Measurements from ENCODE around the gene PAF1. TPM values are rescaled to one million over a fixed set of nuclear protein-coding genes. Genes with fewer than 3 reads are reported as not detected.

Gene PAF1
- total and polyA plus RNA-seq, 2 donors (not counting 3 experiments of a cell fraction or from before 2014, with no cell fraction given): 55.1 to 90.8 TPM

- no peak overlapping the region for H2AFZ ChIP-seq (ENCODE audit: low read depth, low read length)
- peak overlapping the region; percentile 89 for H3K27ac ChIP-seq (ENCODE audit: insufficient read depth, low read depth, low read length)
- H3K9me3 ChIP-seq (replicated peaks; ENCODE audit: control insufficient read depth, insufficient read depth, low read length): no peaks in the 10 kb centered on the region
- H3K79me2 ChIP-seq (ENCODE audit: control insufficient read depth, insufficient read depth, low read length): peaks cover under 1% of the 10 kb centered on the region
- no peak overlapping the region for H3K4me3 ChIP-seq (replicated peaks in 1 of 3; ENCODE audit: insufficient read depth in 1 of 3, low read depth in 1 of 3, low read length in 3 of 3)
- H3K9ac ChIP-seq (replicated peaks; ENCODE audit: extremely low read depth, insufficient read depth, low read length): no peak overlapping the region
- TF ChIP-seq POLR2A (IDR thresholded peaks at IDR 0.05; ENCODE audit: low read depth, low read length) (no peak), FOS (IDR thresholded peaks at IDR 0.05; ENCODE audit: borderline replicate concordance, insufficient read depth, low read length) (no peak), JUN (IDR thresholded peaks at IDR 0.05; ENCODE audit: borderline replicate concordance, insufficient read depth, insufficient read length, low read depth) (no peak), GATA2 (IDR thresholded peaks at IDR 0.05; ENCODE audit: insufficient read depth, insufficient read length, low read depth, low read length) (no peak), MYC (IDR thresholded peaks at IDR 0.05; ENCODE audit: low read depth, low read length) (no peak), POLR2AphosphoS5 (IDR thresholded peaks at IDR 0.05; ENCODE audit: insufficient read depth, low read depth, low read length) (no peak), EZH2 (IDR thresholded peaks at IDR 0.05; ENCODE audit: borderline replicate concordance, low read depth, low read length, severe bottlenecking) (no peak)
- TF ChIP-seq, protein P1, sequence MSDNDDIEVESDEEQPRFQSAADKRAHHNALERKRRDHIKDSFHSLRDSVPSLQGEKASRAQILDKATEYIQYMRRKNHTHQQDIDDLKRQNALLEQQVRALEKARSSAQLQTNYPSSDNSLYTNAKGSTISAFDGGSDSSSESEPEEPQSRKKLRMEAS (IDR thresholded peaks at IDR 0.05; ENCODE audit: insufficient read depth, insufficient read length): no peak
- TF ChIP-seq, protein P2, sequence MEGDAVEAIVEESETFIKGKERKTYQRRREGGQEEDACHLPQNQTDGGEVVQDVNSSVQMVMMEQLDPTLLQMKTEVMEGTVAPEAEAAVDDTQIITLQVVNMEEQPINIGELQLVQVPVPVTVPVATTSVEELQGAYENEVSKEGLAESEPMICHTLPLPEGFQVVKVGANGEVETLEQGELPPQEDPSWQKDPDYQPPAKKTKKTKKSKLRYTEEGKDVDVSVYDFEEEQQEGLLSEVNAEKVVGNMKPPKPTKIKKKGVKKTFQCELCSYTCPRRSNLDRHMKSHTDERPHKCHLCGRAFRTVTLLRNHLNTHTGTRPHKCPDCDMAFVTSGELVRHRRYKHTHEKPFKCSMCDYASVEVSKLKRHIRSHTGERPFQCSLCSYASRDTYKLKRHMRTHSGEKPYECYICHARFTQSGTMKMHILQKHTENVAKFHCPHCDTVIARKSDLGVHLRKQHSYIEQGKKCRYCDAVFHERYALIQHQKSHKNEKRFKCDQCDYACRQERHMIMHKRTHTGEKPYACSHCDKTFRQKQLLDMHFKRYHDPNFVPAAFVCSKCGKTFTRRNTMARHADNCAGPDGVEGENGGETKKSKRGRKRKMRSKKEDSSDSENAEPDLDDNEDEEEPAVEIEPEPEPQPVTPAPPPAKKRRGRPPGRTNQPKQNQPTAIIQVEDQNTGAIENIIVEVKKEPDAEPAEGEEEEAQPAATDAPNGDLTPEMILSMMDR (IDR thresholded peaks at IDR 0.05; ENCODE audit: extremely low read depth in 1 of 2, insufficient read depth in 1 of 2, low read depth in 1 of 2, low read length in 2 of 2): no peak
- peaks cover 25% of the 10 kb centered on the region for H3K4me1 ChIP-seq (ENCODE audit: control insufficient read depth, extremely low read depth, insufficient read depth, low read length)
- dilution Hi-C loops (cut with MboI; ENCODE audit: extremely low pct_ligation_motif_present, low sequenced_read_pairs) (no loop called here), intact Hi-C loops (cut with micrococcal nuclease) (loop anchor here (1.0 kb wide), 1 partner anchor 11 kb away; the partner anchor contains the start of gene PLEKHG2)
- no peaks in the 10 kb centered on the region for H3K9me1 ChIP-seq (replicated peaks; ENCODE audit: control insufficient read depth, extremely low read depth, insufficient read depth, low read length)
- FAIRE-seq: peak; percentile 50
- H4K20me1 ChIP-seq (replicated peaks; ENCODE audit: control insufficient read depth, extremely low read depth, insufficient read depth, low read length): no peaks in the 10 kb centered on the region
- no TSS peak for BruUV-seq (replicated peaks)
- no peak for DNase-seq (ENCODE audit: low read depth, low spot score)
- H3K36me3 ChIP-seq (ENCODE audit: control insufficient read depth in 2 of 2, extremely low read depth in 1 of 2, insufficient read depth in 2 of 2, low read length in 2 of 2): peaks cover 0 to 4% of the 10 kb centered on the region in 2 experiments
- POLR2A ChIA-PET: no interaction called here
- peak overlapping the region; percentile 0 for H3K4me2 ChIP-seq (ENCODE audit: insufficient read depth, low read length)
- H3K27me3 ChIP-seq (ENCODE audit: control insufficient read depth in 2 of 2, insufficient read depth in 2 of 2, low read length in 2 of 2): no peaks in the 10 kb centered on the region
- CTCF ChIA-PET: interaction anchor here (2.9 kb wide), 1 partner anchor 10 kb away, joined by 22 read pairs; the partner anchor contains the start of gene PLEKHG2
Observed at GRCh38 chr19:39401549-39402345, 10.8 kb upstream of the PAF1 start.

Measured in endothelial cell of umbilical vein (primary cell).